Hippocampal formation (tissue), 2 donors: Measurements from ENCODE around the gene SAMD9L.
A peak's percentile ranks its signal among the peaks of the same experiment; 100 is the strongest.

Experiments used
- DNase-seq, 2 donors: peaks; one replicate each; lab custom pipeline; 2025; lab: John Stamatoyannopoulos, UW

SAMD9L gene

DNA sequence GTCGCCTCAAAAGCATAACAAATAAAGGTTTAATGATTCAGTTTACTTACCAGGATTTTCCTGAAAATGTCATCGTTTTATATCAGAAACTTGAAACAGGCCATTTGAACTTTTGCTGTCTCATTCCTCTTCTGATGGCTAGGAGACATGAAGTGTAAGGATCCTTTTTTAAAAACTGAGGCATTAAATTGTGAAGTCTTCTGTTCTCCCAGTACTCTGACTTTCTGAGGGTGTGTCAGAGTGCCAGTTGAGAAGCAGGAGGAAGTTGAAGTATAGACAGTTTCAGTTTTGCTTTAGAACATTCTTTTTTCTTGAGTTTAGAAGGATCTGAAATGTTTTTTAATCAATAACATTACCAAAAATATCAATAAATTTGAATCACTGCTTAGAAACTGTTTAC lies at the start of gene SAMD9L:
Gene SAMD9L (minus strand): TSS at position 242 of the 400 bp plus-strand sequence. CDS start 12,414 bp downstream, outside the sequence.
- DNase-seq, result no peak

DNA sequence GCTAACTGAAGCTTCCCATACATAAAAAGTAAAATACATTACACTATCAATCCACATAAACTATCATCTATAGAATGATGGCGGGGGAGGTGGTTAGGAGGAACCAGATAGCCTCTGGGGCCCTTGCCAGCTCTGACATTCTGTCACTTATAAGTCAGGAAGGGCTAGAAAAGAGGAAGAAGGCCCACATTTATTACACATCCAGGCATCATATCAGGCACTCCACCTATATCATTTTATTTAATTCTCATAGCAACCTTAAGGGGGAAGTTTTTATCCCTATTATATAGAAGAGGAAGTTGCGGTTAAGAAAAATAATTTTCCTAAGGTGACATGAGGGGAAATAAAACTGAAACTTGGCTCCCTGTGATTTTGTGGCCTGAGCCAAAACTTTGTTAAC lies 48.2 kb upstream of the SAMD9L start:
- DNase-seq, result no peak

DNA sequence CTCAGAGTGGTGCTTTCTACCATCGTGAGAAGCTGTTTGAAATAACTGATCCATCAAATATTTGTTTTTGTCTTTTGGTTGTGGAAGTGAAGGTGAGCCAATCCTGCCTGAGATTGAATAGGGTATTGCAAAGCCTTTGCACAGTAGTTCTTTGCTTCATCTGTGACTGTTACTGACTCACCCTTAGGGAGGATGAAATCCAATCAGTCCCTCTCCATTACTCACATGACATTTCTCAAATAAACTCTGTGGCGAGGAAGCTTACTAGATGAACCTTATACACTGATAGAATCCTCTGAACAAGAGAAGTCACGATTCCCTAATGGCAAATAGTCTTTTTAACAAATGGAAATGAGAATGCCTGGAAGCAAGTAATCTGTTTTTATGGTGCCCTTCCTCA lies 46.2 kb upstream of the SAMD9L start:
- DNase-seq, result no peak

DNA sequence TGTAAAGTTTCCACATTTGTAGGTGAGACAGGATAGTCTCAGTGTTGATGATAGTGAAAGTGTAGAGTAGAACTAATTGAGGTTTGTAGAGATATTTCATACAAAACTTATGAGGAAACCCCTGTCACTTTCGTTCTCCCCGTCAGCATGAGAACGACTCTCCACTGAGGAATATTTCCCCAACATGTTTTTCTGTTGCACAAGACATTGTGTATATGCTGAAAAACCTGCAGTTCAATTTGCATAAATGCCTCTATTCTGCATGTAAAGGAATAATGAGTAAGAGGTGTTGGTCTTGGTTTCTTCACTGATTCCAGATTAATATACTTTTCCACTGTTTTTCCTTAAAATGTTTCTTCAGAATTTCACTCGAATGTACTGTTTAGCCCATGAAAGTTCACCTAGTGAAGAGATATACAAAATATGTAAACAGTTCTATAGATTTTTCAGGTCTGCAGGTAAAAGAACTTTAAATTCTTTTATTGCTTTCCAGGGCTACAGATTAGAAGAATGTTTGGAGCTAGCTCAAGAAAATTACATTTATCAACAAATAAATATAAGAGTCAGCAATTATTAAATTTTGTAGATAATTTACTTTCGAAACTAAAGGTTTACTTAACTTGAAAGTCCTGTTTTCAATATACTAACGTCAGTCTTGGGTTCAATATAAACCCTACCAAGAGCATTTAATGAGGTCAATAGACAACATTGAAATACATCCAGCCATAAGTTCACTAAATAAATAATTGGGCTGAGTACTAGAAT lies 40.9 kb upstream of the SAMD9L start:
- no peak for DNase-seq

DNA sequence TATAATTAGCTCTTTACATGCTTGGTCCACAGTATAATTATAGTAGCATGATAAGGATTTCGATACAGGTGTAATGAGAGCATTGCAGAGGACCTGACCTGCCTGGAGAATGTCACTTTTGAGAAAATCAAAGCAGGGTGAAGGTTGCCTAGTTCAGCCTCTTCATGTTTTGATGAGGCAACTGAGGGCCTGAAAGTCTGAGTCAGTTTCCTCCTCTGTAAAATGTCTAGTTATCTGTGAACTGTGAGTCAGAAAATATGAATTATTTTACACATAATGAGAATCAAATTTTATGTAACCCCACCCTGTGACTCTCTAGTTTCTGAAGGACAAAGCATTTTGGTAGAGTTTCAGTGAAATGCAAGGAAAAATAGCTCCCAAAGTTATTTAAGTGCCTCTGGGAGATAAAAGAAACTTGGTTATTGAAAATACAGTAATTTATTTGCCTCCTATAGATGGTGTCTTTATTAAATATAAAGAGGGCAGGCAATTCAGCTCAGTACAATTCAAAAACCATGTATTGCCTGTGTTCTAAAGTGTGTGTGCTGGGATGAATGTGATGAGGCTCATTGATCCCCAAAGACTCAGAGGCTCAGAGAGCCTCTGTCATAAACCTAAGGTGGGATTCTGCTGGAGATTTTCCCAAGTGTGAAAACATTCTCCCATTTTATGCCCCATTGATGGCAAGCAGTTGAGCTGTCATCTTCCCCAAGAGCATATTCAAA lies 37.3 kb upstream of the SAMD9L start:
- no peak for DNase-seq

DNA sequence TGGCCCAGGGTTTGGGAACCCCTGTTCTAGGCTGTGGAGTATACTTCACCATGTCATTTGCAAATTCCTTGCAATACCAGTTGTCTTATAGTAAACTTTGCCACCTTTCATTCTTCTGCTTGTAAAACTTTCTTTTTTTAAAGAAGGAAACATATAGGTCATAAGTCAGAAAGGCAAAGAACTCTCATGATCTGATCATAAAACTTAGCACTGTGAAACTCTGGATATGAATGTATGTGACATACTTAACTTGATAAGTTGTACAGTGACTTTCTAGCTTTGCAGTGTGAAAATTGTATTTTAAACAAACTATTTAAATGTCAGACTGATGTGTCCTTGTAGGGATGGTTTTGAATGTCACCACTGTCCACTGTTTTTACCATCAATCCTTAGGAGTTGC lies 31.0 kb upstream of the SAMD9L start:
- DNase-seq, result no peak

DNA sequence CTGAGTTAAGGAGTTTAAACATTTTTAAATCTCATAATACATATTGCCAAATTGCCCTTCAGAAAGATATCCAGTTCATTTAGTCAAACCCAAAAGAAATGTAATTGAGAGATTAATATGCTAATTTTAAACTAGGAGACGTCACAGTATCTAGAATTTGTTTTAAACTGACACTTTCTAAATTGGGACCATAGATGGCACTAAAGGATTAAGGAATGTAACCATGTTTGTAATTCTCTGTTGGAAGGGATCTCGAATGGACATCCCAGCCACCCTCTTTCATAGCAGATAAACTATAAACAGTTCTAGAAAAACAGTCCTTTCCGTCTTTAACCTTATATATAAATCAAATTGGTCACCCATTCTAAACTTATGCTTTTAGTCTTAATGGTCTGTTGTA lies 30.0 kb upstream of the SAMD9L start:
- no peak for DNase-seq

DNA sequence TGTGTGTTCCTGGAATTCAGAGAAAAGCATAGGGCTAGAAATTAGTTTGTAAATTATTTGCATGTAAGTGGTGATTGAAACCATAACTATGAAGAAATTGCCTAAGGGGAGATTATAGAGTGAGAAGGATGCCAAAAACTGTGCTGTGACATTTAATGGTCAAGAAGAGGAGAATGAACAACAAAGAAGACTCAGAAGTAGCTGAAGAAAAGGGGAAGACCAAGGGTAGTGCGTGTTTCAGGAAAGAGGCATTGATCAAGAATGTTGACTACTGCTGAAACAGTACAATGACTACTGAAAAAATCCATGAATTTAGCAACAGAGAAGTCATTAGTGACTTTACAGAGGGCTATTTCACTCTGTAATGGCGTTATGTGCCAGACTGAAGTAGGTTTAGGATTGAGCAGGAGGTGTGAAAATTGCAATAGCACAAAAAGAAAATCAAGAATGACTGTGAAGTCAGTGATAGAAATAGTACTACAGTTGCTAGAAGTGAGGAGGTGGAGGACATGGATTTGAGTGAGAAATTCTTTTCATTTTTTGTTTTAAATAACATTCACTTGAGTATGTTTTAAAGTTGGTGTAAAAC lies 28.9 kb upstream of the SAMD9L start:
- DNase-seq, result peak in 1 of 2 donors; percentile 29

DNA sequence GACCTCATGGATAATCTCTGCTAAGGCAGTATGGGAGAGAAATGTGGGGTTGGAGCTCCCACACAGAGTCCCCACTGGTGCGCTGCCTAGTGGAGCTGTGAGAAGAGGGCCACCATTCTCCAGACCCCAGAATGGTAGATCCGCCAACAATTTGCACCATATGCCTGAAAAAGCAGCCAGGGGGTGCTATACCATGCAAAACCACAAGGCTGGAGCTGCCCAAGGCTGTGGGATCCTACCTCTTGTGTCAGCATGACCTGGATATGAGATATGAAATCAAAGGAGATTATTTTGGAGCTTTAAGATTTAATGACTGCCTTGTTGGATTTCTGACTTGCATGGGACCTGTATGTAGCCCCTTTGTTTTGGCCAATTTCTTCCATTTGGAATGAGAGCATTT lies 27.0 kb upstream of the SAMD9L start:
- no peak for DNase-seq

DNA sequence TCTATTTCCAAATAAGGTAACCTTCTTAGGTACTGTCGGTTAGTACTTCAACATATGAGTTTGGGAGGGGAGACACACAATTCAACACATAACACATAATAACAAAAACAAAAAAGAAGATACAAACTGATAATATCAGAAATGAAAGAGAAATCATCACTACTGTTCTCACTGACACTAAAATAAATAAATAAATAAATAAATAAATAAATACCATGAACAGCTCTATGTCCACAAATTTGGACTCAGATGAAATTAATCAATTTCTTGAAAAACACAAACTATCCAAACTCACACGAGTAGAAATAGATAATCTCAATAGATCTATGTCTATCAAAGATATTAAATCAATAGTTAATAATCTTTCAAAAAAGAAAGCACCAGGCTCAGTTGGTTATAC lies 24.5 kb upstream of the SAMD9L start:
- DNase-seq, result no peak

DNA sequence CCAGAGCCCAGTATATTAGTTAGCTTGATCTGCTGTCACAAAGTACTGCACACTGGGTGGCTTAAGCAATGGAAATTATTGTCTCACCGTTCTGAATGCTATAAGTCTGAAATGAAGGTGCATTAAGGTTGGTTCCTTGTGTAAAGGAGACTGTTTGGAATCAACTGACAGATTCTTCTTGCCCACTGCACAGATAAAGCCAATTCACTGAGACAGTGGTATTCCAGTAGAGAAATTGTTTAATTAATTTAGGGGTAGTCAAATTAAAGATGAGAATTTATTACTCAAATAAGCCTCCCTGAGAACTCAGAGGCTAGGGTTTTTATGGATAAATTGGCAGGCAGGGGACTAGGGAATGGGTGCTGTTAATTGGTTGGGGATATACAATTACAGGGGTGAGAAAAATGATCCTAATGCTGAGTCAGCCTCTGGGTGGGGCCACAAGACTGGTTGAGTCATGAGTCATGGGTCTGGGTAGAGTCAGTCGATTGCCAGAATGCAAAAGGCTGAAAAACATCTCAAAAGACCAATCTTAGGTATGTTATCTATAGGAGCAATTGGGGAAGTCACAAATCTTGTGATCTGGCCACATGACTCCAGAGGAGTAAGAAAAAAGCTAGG lies 23.5 kb upstream of the SAMD9L start:
- DNase-seq, result no peak

DNA sequence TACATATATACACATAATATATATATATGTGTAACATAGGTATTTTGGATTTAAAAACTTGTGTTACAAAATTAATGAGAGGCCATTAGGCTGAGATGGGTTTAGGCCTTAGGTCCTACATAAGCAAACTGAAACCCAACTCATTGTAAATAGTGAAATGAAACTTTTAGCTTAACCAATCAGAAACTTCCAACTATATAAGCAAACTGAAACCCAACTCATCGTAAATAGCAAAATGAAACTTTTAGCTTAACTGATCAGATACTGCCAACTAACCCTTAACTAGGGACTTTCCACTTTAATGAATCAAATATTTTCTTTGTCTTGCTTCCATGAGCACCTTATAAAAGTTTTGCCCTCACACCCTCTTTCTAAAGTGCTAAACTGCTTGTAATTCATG lies 17.3 kb upstream of the SAMD9L start:
- no peak for DNase-seq

DNA sequence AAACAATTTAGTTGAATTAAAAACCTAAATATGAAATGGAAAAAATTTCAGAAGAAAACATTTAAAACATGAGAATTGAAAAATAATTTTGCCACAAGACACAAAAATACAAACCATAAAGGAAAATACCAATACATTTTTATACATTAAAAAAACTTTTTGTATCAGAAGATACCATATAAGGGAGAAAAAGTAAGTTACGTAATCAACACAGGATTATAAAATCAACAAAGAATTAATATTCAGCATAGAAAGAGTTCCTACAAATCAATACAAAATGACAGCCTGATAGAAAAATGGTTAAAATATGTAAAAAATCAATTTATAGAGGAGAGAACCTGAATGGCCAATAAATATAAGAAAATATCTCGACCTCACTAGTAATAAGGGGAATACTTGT lies 16.6 kb upstream of the SAMD9L start:
- no peak for DNase-seq

DNA sequence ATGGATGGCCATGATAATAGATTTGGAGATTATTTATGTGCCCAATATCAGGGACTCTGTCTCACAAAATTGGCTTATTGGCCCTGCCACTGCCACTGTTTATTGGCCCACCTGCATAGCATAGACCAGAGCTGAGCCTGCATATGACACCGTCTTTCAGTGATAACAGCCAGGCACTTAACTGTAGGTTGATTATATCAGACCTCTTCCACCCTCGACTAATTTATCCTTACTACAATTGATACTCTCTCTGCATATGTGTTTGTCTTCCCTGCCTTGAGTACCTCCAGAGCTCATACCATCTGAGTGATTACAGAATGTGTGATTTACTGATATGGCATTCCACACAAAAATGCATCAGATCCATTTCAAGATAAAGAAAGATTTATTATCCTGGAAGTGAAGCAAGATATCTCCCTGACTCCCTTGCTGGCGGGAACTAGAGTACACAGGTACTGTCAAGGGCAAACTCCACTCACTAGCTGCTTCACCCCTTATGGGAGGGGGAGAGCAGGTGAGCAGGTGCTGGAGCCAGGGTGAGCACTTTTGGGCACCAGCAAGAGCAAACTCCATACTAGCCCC lies 13.1 kb upstream of the SAMD9L start:
- DNase-seq, result no peak

DNA sequence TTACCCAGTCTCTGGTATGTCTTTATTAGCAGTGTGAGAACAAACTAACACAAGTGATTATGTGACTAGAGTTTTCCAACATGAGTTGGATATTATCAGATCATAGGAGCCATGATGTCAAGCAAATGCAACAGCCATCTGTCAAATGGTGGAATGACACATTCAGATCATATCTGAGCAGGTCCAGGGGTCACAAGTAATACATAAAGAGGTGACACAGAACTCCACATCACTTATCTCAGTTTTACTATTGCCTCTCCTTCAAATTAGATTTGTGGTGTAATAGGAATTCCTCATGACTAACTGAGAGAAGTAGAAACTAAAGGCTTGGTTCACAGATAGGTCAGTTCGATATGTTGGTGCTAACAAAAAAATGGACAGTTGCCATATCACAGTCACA lies 12.2 kb upstream of the SAMD9L start:
- DNase-seq, result no peak

DNA sequence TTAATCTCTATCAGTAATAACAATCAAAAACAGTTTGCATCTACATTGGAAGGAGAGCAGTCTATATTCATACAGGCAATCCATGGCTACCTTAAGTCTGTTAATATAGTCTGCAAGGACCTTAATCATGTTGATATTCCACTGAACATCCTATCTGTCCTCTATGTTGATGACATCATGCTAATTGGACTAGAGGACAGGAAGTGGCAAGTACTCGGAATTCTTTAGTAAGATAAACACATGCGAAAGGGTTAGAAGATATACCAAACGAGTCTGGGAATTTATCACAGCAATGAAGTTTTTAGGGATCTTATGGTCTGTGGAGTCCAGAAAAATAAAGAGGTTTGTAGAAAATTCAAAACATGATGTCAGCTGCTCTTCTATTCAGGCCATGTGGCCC lies 11.3 kb upstream of the SAMD9L start:
- DNase-seq, result no peak

DNA sequence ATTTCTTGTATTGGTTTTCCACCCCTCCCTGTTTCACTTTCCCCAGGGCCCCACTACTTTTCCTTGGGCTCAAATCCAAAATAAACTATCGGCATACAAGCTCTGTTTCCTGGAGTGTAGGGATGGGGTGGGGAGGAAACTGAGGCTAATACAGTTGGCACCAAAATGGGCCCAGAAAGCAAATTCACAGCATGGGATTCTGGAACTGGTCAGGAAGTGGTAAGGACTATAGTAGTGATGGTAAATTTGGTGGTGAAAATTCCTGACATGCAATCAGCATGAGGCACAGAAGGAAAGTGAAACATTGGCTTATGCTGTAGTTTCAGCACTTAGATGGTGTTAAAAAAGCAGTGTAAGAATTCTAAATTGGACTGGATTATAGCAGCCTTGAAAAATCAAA lies 8.7 kb upstream of the SAMD9L start:
- no peak for DNase-seq

DNA sequence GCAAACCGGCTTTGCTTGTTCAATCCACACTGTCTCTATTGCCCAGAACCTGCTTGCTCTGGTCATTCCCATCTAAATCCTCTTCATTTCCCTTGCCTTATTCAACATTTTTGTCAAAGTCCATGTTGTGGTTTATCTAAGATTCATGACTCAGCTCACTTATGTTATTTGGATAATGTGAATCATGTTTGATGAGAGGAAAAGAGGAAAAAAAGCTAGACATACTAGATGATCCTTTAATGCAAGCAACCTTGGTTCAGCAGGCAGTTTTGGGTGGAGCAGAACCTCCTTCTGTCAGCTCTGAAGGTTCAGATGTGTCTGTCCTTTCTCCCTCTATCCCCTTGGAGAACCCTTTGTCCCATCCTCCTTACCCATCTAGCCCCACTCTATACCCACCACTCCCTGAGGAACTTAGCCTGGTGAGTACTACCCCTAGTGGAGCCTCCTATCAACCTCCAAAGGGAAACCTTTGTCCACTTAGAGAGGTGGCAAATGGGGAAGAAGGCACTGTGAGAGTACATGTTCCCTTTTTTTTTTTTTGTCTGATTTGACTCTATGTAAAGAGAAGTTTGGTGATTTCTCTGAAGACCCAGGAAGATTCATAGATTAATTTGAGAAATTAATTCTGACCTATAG lies 2.1 kb upstream of the SAMD9L start:
- DNase-seq, result no peak

DNA sequence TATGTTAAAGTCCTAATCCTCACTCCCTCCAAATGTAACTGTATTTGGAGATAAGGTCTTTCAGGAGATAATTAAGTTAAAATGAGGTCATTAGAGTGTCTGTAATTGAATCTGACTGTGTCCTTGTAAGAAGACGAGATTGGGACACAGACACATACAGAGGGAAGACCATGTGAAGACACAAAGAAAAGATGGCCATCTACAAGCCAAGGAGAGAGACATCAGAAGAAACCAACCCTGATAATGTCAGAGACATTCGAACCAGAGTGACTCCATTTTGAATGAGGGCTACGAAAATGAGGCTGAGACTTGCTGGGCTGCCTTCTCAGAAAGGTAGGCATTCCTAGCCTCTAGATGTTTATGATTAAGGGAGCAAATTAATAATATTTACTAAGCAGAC lies 542 bp upstream of the SAMD9L start:
- no peak for DNase-seq

DNA sequence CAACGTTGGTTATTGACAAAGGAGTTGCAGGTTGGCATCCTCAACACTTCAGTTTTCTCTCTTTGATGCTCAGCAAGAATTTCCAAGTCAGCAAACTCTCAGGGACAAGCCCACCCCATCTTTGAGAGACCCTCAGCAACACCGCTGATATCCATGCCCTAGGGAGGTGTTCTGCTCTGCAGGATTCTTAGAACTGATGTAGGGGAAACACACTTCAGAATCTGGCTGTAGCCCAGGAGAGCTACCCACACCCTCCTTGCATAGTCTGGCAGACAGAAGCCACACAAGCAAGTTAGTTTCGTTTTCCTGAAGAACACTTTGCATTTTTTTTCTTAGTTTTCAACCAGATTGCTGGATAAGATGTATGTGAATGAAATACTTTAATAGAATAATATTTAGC lies 822 bp downstream of the SAMD9L start:
- DNase-seq, result no peak

DNA sequence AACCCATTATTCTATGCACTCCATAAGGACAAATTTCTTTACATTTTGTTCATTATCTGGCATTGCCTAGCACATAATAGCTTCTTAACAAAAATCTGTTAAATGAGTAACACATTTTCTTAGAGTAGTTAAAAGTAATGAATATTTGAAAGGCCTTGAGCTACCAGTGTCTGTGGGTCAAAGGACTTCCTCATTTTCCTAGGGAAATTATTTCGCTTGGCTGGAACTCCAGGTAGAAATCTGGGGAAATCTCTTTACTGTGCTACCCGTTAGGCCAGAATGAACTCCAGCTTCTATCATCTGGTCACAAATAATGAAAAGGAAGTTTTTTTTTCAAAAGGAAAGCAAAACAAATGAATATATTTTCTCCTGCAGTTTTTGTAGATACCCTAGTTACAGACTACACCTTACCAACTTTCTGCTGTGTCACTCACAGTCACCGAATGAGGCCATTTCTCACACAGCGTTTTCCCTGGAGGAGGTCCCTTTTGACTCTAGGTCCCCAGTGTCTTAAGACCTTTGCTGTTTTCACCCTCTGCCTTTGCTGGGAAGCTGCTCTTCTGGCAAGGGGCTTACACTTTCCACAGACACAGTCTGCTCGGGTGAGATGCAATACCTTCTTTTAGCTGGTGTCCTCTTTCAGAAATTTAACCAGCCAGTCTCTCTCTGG lies 1.6 kb downstream of the SAMD9L start:
- DNase-seq, result no peak
